Activated CD8-positive, alpha-beta memory T cell treated with anti-CD3 and anti-CD28 coated beads, Interleukin-2, amount 50 U/mL, for 4 hours (primary cell): ENCODE data around the gene TC2N.
A peak's percentile ranks its signal among the peaks of the same experiment; 100 is the strongest.
"Not testable (repeated sequence)": the region's sequence is repeated elsewhere in the genome, so short reads cannot be mapped to it uniquely, and the experiment has no call there.

Experiments
- DNase-seq: peaks from one replicate; pipeline ENCODE4 v3.0.0-alpha.2; 2020

TC2N gene

GRCh38 chr14:91866511-91867295 lies 633 bp downstream of the TC2N start:
- DNase-seq = no peak

- no peak for DNase-seq
These were observed 1.3 kb downstream of the TC2N start for GRCh38 chr14:91866061-91866460.

DNA sequence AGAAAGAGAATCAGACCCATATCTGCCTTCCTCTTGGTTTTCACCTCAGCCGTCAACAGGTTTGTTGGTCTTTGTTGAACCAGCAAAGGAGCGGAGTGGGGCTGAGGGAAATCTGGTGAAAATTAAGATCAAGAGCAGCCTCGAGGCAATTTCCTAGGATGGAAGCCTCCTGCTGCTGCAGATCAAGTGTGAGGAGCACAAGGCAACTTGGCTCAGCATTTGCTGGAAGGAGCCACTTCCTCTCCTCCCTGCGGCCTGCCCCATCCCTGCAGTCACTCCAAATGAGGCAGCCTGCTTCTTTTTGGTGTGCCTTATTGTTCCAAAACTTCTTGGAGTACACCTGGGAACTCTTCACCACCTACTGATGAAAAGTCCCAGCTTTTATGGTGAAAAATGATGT lies 4.9 kb downstream of the TC2N start:
- DNase-seq = no peak

DNA sequence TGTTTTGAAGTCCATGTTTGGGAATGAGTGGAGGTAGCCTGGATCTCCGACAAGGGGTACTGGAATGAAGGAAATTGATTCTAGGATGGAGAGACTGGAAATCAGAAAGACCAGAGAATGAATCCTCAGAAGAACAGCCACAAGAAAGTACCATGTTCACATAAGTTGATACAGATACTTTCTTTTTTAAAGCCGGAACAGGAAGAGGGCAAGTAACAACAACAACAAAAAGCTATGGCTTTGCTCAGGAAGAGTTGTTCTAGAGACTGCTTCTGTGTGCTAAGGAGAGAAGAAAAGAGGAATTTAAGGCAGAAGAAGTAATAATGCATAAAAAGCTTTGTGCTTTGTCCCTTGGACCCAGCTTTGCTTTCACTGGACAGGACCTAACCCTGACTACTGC lies 6.2 kb downstream of the TC2N start:
- DNase-seq = no peak

- no peak for DNase-seq
These were observed 7.1 kb downstream of the TC2N start for GRCh38 chr14:91860238-91860637.

GRCh38 chr14:91858536-91859275 lies 8.6 kb downstream of the TC2N start:
- DNase-seq = no peak

DNA sequence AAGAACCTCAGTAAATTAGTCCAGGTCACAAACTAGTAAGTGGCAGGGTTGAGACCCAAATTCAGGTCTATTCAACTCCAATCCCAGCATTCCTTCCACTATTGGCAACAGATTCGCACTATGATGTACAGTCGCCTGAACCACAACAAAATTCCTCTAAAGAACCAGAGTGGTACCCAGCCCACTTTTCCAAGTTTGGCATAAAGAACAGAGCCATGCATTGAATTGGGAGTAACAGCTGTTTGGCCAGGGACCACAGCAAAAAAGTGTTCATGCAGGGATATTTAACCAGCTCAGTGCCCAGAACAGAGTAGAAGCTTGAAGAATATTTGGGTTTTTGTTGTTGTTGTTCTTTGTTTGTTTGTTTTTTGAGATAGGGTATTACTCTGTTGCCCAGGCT lies 9.7 kb downstream of the TC2N start:
- DNase-seq = no peak

- DNase-seq = no peak
These were observed 12.9 kb downstream of the TC2N start for GRCh38 chr14:91854327-91854934.

DNA sequence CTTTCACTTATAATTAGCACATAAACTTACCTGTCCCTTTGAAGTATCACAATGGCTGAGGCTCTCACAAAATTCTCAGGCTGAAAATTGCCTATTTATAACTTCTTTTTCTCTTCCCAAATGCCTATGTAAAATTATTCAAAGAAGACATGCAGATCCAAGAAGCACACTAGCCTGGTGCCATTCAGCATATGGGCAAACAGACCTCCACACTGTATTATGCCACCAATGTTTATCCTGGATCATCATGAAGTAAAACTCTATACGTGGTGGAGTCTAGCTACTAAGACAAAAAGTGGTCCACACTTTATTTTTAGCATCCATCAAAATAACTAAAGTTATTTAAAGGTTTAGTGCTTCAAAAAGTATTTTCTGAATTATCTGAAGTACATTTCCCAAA lies 15.8 kb downstream of the TC2N start:
- no peak for DNase-seq

DNA sequence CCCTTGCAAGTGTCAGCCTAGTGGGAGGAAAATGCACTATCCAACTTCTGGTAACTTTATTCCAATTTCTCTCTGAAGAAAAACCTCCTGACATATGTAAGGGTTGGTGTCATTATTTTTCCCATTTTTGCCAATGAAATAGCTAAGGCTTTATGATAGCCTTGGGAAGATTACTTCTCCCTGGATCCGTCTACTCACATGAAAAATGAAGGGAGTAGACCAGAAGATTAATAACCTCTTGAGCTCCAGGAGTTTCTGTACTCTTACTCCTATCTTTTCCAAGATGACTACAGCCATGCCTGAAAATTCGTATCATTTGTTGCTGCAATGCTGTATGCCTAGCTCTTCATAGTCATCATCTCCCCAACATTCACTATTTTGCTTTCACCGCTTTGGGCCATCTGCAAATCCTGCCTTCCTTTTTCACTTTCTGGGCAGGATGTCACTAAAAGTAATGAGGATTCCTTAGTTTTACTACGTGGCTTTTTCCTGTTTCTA lies 18.8 kb downstream of the TC2N start:
- DNase-seq = no peak

DNA sequence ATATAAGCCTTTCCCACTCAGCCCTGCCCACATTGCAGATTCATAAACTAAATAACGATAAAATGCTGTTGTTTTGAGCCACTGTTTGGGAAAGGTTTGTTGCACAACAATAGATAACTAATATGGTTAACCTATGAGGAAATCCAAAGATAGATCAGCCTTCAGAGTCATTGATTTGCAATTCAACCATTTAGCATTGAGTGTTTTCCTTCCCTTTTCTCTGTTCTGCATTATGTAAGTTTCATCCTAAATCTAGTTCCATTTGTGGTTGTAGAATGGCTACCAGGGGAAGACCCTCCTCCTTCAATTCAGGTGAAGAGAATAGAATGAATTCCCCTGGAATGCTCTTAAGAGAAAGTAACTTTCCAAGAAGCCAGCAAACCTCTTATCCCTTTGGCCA lies 19.6 kb downstream of the TC2N start:
- no peak for DNase-seq

DNA sequence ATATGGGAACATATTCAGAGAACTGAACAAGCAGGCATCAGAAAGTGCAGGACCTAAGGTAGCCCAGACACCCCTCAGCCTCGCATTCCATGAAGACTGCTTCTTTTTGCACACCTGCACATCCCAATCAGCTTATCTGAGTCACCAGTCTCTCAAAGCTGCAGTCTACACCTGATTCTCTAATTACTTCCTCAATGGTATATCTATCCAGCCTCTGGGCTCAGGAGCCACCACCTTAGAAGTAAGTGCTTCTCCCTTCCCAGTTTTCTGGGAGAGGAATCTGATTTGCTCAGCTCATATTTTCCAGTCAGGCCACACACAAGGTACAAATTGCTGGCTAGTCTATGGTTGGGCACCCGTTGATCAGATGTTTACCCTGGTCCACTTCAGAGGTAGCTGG lies 21.7 kb downstream of the TC2N start:
- no peak for DNase-seq

- DNase-seq = not testable (repeated sequence)
These were observed 22.3 kb downstream of the TC2N start for GRCh38 chr14:91845056-91845455.

- DNase-seq = no peak
These were observed 23.3 kb downstream of the TC2N start for GRCh38 chr14:91844029-91844428.

GRCh38 chr14:91843437-91843836 lies 23.9 kb downstream of the TC2N start:
- DNase-seq = no peak

- DNase-seq = no peak
These were observed 26.3 kb downstream of the TC2N start for GRCh38 chr14:91841065-91841464.

- no peak for DNase-seq
These were observed 27.6 kb downstream of the TC2N start for GRCh38 chr14:91839749-91840148.

DNA sequence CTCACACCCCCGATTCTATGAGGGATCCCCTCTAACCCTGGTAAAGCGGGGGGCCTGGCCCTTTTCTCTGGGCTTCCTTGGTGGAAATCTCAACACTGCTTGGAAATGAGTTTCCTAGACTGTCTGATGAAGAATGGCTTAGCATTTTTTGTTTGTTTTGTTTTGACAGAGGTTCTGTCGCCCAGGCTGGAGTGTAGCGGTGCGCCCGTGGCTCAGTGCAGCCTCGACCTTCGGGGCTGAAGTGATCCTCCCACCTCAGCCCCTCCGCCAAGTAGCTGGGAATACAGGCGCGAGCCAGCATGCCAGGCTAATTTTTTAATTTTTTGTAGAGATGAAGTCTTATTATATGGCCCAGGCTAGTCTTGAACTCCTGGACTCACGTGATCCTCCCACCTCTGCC lies 30.3 kb downstream of the TC2N start:
- no peak for DNase-seq

- peak; percentile 81 for DNase-seq
These were observed 31.2 kb downstream of the TC2N start for GRCh38 chr14:91835920-91836843.

DNA sequence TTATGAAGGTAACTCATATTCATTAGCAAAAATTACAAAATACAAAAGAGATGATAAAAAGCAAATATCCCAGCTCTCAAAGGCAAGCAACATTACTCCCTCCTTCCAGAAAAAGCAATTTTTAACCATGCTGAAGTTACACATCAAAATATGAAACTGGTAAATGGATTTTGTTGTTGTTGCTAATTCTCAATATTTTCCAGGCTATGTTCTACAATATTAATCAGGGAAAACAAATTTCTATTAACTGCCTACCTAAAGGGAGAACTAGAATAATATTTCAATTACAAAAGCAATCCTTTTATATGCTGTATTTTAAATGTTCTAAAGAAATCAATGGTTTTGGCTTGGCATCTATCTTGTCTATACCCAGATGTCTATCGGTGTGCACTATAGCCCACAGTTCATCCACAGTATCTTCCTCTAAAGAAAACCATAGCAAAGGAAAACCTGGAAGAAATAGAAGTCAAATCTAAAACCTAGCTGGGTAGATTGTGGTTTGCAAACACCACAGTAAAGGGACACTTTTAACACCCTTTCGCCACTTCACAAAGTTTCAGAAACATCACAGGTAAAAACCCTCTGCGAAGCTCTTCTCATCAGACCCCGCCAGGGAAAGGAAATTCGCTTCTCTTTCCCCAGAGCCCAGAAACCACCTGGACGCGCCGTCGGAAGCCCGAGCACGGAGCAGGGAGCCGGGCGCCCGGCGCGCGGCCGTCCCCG lies 32.0 kb downstream of the TC2N start:
- DNase-seq = peak; percentile 24

GRCh38 chr14:91834571-91834970 lies 32.8 kb downstream of the TC2N start:
- no peak for DNase-seq

GRCh38 chr14:91831337-91831736 lies 36.0 kb downstream of the TC2N start:
- no peak for DNase-seq
